Measurements from ENCODE around the gene SERAC1.
"Not testable (repeated sequence)": the region's sequence is repeated elsewhere in the genome, so short reads cannot be mapped to it uniquely, and the experiment has no call there.

The SERAC1 gene

DNA sequence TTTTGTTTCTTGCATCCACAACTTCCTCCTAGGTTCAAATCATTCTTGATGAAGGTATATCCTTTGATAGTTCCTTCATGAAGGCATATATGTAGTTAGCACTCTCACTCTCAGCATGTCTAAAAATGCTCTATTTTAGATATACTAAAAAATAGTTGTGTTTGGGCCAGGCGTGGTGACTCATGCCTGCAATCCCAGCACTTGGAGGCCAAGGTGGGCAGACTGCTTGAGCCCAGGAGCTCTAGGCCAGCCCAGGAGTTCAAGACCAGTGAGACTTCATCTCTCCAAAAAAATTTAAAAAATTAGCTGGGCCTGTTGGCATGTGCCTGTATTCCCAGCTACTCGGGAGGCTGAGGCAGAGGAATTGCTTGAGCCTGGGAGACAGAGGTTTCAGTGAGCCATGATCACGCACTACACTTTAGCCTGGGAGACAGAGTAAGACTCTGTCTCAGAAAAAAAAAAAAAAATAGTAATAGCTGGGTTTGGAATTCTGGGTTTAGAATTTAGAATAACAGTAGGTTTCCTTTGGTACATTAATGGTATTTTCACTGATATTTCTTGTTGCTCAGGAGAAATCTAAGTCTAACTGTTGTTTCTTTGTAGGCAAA is 7.0 kb downstream of the SERAC1 start:
- H3K4me3 Mint-ChIP-seq: no peak overlapping the region
- no peaks in the 10 kb centered on the region for H3K27me3 Mint-ChIP-seq
- H3K4me1 Mint-ChIP-seq: peaks cover 4% of the 10 kb centered on the region
- H3K27ac Mint-ChIP-seq: no peak overlapping the region
- no peaks in the 10 kb centered on the region for H3K9me3 Mint-ChIP-seq
- DNase-seq (ENCODE audit: low spot score in 2 of 2): no peak
- H3K36me3 Mint-ChIP-seq: peaks cover 5% of the 10 kb centered on the region
- ATAC-seq (ENCODE audit: low read depth): no peak

DNA sequence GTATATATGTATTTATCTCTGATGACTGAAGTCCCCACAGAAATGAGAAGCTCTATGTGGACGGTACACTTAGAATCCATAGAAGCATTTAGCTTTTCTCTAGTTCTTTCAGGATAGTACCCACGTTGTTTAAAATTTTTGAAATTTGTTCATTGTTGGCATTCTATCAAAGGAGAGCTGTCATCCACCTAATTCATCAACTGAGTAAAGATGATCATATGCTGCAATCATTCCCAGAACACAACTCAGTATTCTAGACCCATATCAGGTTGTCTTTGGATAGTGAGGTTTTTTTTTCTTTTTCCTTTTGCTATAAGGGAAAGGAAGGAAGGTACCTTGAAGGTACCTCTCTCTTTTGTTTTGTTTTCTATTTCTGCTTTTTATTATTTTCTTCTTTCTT is 9.3 kb downstream of the SERAC1 start:
- Mint-ChIP-seq H3K36me3 (peaks cover 5% of the 10 kb centered on the region), H3K27ac (no peak overlapping the region), H3K4me3 (no peak overlapping the region), H3K4me1 (peaks cover 4% of the 10 kb centered on the region), H3K27me3 (no peaks in the 10 kb centered on the region), H3K9me3 (no peaks in the 10 kb centered on the region)
- DNase-seq (ENCODE audit: low spot score in 2 of 2) (no peak), ATAC-seq (ENCODE audit: low read depth) (no peak)

DNA sequence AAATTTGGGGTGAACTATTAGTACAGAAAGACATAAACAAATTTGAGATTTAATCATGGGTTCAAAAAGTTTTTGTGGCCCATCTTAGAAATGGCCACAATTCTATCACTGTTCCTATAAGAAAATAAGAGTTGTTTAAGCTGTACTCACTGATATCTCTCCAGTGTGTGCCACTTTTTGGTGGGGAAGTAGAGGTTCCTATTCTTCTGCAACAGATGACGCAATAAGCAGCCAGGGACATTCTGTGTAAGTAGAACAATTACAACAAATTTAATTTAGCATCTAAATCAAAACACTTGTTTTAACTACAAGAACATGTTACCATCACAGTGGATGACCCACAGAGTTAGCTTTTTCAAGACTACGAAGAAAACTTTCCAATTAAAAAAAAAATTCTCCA is 9.9 kb downstream of the SERAC1 start:
- H3K4me3 Mint-ChIP-seq: no peak overlapping the region
- H3K9me3 Mint-ChIP-seq: no peaks in the 10 kb centered on the region
- H3K27ac Mint-ChIP-seq: no peak overlapping the region
- peaks cover 5% of the 10 kb centered on the region for H3K36me3 Mint-ChIP-seq
- ATAC-seq (ENCODE audit: low read depth): no peak
- DNase-seq (ENCODE audit: low spot score in 2 of 2): no peak
- H3K27me3 Mint-ChIP-seq: no peaks in the 10 kb centered on the region
- peaks cover 4% of the 10 kb centered on the region for H3K4me1 Mint-ChIP-seq

DNA sequence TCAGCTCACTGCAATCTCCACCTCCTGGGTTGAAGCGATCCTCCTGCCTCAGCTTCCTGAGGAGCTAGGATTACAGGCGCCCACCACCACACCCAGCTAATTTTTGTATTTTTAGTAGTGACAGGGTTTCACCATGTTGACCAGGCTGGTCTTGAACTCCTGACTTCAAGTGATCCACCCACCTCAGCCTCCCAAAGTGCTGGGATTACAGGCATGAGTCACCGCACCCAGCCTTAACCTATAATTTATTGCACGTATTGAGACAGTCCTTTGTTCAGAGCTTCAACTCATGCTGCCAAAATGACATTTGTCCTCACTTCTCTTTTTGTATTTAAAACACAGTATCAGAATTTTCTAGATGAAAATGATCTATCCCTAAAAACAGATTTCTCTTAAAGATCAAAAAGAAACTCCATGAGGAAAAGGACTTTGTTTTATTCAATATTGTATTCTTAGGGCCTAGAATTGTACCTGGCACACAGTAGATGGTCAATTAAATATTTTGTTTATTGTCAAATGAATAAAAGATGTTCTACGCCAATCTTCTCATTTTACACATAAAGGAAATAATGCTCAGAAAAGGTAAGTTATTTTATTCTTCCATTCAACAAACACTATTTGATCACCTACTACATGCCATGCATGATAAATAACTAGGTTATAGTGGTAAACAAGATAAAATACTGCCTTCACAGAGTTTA is 10.8 kb downstream of the SERAC1 start:
- no peak for DNase-seq (ENCODE audit: low spot score in 2 of 2)
- Mint-ChIP-seq H3K4me1 (peaks cover 4% of the 10 kb centered on the region), H3K27ac (no peak overlapping the region), H3K4me3 (no peak overlapping the region), H3K27me3 (no peaks in the 10 kb centered on the region), H3K9me3 (no peaks in the 10 kb centered on the region), H3K36me3 (peaks cover 7% of the 10 kb centered on the region)
- no peak for ATAC-seq (ENCODE audit: low read depth)

DNA sequence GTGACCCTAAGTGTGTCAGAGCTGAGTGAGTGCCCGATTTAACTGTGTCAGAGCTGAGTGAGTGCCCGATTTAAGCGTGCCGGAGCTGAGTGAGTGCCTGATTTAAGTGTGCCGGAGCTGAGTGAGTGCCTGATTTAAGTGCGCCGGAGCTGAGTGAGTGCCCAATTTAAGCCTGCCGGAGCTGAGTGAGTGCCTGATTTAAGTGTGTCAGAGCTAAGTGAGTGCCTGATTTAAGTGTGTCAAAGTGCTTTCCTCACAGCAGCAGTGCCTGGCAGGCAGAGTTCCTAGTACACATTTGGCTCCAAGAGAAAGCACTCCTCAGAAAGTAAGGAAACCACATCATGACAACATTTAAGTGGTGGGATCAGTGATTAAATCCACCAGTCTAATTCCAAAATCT is 13.2 kb downstream of the SERAC1 start:
- Mint-ChIP-seq H3K4me3 (no peak overlapping the region), H3K36me3 (peaks cover 7% of the 10 kb centered on the region), H3K9me3 (no peaks in the 10 kb centered on the region), H3K4me1 (no peaks in the 10 kb centered on the region), H3K27ac (no peak overlapping the region), H3K27me3 (no peaks in the 10 kb centered on the region)
- ATAC-seq (ENCODE audit: low read depth) (no peak), DNase-seq (ENCODE audit: low spot score in 2 of 2) (no peak)

DNA sequence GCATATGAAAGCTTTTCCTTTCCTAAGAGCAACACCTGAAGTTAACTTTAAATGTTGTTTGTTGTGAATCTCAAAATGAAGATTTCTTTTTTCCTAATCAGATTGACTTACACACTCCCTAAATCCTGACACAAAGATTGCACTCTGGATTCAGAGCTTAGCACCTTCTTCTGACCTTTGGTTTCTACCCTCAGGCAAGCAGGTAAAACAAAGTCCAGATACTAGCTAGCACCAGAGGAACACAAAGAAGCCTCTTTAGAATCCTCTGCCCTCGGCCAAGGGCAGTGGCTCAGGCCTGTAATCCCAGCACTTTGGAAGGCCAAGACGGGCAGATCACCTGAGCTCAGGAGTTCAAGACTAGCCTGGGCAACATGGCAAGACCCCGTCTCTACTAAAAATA is 14.5 kb downstream of the SERAC1 start:
- no peaks in the 10 kb centered on the region for H3K9me3 Mint-ChIP-seq
- no peaks in the 10 kb centered on the region for H3K27me3 Mint-ChIP-seq
- ATAC-seq (ENCODE audit: low read depth): no peak
- H3K4me3 Mint-ChIP-seq: no peak overlapping the region
- peaks cover 7% of the 10 kb centered on the region for H3K36me3 Mint-ChIP-seq
- no peaks in the 10 kb centered on the region for H3K4me1 Mint-ChIP-seq
- H3K27ac Mint-ChIP-seq: no peak overlapping the region
- no peak for DNase-seq (ENCODE audit: low spot score in 2 of 2)

DNA sequence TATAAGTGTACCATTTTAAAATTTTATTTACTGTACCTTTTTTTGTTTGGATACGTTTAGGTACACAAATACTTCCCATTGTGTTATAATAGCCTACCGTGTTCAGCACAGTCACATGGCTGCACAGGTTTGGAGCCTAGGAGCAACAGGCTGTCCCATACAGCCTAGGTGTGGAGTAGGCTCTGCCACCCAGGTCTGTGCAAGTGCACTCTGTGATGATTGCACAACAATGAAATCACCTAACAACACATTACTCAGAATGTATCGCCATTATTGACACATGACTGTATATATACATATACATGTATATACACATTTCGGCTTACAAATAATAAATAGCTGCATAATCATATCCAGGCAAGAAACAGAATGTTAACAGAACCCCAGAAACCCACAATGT is 15.4 kb downstream of the SERAC1 start:
- Mint-ChIP-seq H3K4me1 (no peaks in the 10 kb centered on the region), H3K27ac (no peak overlapping the region), H3K36me3 (peaks cover 6% of the 10 kb centered on the region), H3K9me3 (no peaks in the 10 kb centered on the region), H3K4me3 (no peak overlapping the region), H3K27me3 (no peaks in the 10 kb centered on the region)
- ATAC-seq (ENCODE audit: low read depth) (no peak), DNase-seq (ENCODE audit: low spot score in 2 of 2) (no peak)

DNA sequence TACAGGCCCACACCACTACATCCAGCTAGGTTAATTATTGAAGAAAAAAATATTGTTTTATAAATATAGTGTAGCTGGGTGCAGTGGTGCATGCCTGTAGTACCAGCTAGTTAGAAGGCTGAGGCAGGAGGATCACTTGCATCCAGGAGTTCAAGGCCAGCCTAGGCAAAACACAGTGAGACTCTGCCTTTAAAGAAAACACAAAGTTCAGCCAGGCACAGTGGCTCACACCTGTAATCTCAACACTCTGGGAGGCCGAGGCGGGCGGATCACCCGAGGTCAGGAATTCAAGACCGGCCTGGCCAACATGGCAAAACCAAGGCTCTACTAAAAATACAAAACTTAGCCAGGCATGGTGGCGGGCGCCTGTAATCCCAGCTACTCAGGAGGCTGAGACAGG is 16.0 kb downstream of the SERAC1 start:
- H3K4me3 Mint-ChIP-seq; H3K4me1 Mint-ChIP-seq; H3K36me3 Mint-ChIP-seq; H3K27ac Mint-ChIP-seq; H3K9me3 Mint-ChIP-seq; ATAC-seq (ENCODE audit: low read depth); DNase-seq (ENCODE audit: low spot score in 2 of 2); H3K27me3 Mint-ChIP-seq: not testable (repeated sequence)

DNA sequence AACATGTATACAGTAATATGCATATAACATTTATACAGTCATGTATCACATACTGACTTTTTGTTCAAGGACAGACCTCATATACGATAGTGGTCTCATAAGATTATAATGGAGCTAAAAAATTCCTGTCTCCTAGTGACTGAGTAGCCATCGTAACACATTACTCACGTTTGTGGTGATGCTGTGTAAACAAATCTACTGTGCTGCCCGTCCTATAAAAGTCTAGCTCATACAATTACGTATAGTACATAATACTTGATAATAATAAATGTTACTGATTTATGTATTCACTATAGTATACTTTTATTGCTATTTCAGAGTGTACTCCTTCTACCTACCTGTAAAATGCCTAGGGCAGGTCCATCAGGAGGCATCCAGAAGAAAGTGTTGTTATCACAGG is 17.4 kb downstream of the SERAC1 start:
- Mint-ChIP-seq H3K4me1 (no peaks in the 10 kb centered on the region), H3K36me3 (peaks cover 8% of the 10 kb centered on the region), H3K27ac (no peak overlapping the region), H3K9me3 (no peaks in the 10 kb centered on the region), H3K4me3 (no peak overlapping the region), H3K27me3 (no peaks in the 10 kb centered on the region)
- ATAC-seq (ENCODE audit: low read depth) (no peak), DNase-seq (ENCODE audit: low spot score in 2 of 2) (no peak)

DNA sequence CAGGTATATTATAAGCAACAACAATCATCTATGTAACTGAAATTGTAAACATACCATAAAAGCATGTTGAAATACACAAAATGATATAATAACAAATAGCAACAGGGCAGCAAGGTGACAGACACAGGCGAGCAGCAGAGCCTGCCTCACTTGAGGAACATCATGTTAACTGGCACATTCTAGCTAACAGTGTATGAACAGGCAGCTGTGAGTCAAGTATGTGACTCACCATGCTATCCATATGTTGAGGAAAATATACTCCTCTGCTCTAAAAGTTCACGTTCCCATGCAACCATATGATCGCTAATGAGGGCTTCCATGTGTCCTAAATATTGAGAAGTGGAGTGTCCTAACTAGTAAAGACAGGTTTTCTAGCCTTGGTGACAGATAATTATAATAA is 18.4 kb downstream of the SERAC1 start:
- Mint-ChIP-seq H3K4me3 (no peak overlapping the region), H3K27ac (no peak overlapping the region), H3K4me1 (no peaks in the 10 kb centered on the region), H3K36me3 (peaks cover 8% of the 10 kb centered on the region), H3K9me3 (no peaks in the 10 kb centered on the region), H3K27me3 (no peaks in the 10 kb centered on the region)
- ATAC-seq (ENCODE audit: low read depth) (no peak), DNase-seq (ENCODE audit: low spot score in 2 of 2) (no peak)

DNA sequence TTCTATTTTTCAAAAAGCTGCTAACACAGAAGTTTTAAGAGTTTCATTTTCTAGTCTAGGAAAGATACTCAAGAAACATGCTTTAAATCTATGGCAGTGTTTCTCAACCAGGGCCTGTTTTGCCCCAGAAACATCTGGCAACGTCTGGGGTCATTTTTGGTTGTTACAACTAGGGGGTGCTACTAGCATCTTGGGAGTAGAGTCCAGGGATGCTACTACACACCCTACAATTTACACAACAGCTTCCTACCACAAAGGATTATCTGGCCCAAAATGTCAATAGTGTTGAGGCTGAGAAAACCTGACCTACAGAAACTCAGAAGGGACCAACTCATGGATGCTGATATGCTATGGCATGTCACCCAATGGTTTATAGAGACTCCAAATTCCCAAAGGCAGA is 24.4 kb downstream of the SERAC1 start:
- ATAC-seq (ENCODE audit: low read depth) (no peak), DNase-seq (ENCODE audit: low spot score in 2 of 2) (no peak)
- Mint-ChIP-seq H3K9me3 (no peaks in the 10 kb centered on the region), H3K4me1 (no peaks in the 10 kb centered on the region), H3K27ac (no peak overlapping the region), H3K27me3 (no peaks in the 10 kb centered on the region), H3K4me3 (no peak overlapping the region), H3K36me3 (peaks cover 19% of the 10 kb centered on the region)

DNA sequence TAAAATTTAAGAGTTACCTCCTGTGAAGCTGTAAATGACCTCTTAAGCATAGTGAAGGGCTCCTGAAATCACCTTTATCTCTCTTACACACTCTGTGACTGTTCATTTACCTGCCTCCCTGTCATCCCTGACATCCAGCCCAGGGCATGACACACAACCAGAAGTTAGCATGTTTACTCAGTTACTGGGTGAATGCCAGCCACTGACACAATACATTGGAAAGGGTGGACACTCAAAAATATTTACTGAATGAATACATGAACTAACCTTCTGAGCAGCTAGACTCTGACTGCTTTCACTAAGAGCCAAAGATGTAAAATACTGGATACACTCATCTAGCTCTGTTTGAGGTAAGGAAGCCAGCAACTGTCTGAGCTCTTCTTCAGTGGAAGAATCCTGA is 25.3 kb downstream of the SERAC1 start:
- no peaks in the 10 kb centered on the region for H3K27me3 Mint-ChIP-seq
- H3K4me3 Mint-ChIP-seq: no peak overlapping the region
- H3K27ac Mint-ChIP-seq: no peak overlapping the region
- ATAC-seq (ENCODE audit: low read depth): no peak
- peaks cover 23% of the 10 kb centered on the region for H3K36me3 Mint-ChIP-seq
- no peak for DNase-seq (ENCODE audit: low spot score in 2 of 2)
- H3K9me3 Mint-ChIP-seq: no peaks in the 10 kb centered on the region
- no peaks in the 10 kb centered on the region for H3K4me1 Mint-ChIP-seq

DNA sequence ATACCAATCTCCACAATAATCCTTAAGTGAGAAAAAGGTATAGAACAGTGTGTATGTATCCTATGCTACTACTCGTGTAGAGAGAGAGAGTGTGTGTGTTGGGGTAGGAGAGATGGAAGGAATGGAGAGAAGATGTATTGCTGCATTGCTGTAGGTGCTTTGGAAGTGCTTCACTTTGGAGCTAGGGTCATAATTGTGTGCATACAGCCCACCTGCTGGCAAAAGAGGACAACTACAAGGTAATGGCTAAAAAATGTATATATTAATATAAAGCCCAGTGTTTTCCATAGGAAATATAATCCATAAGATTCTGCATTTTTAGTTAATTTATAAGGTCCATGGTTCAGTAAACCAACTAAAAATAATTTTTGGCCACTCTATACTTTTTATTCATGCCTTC is 36.1 kb downstream of the SERAC1 start:
- peaks cover 2% of the 10 kb centered on the region for H3K36me3 Mint-ChIP-seq
- H3K4me1 Mint-ChIP-seq: peaks cover 3% of the 10 kb centered on the region
- DNase-seq (ENCODE audit: low spot score in 2 of 2): no peak
- no peaks in the 10 kb centered on the region for H3K27me3 Mint-ChIP-seq
- ATAC-seq (ENCODE audit: low read depth): no peak
- H3K9me3 Mint-ChIP-seq: no peaks in the 10 kb centered on the region
- no peak overlapping the region for H3K27ac Mint-ChIP-seq
- no peak overlapping the region for H3K4me3 Mint-ChIP-seq

DNA sequence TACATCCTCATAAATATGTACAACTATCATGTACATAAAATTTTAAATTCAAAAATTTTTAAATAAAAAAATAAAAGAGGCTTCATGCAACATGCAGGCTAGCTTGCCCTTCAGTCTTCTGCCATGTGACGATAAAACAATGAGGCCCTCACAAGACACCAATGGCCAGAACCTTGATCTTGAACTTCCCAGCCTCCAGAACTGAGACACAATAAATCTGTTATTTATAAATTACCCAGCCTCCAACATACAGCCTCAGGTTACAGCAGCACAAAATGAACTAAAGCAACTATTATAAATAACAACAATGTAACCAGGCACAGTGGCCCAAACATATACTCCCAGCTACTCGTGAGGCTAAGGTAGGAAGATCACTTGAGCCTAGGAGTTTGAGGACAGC is 42.8 kb downstream of the SERAC1 start:
- Mint-ChIP-seq H3K4me3 (no peak overlapping the region), H3K9me3 (no peaks in the 10 kb centered on the region), H3K27me3 (no peaks in the 10 kb centered on the region), H3K36me3 (peaks cover 17% of the 10 kb centered on the region), H3K27ac (no peak overlapping the region), H3K4me1 (no peaks in the 10 kb centered on the region)
- ATAC-seq (ENCODE audit: low read depth): no peak
- no peak for DNase-seq (ENCODE audit: low spot score in 2 of 2)

DNA sequence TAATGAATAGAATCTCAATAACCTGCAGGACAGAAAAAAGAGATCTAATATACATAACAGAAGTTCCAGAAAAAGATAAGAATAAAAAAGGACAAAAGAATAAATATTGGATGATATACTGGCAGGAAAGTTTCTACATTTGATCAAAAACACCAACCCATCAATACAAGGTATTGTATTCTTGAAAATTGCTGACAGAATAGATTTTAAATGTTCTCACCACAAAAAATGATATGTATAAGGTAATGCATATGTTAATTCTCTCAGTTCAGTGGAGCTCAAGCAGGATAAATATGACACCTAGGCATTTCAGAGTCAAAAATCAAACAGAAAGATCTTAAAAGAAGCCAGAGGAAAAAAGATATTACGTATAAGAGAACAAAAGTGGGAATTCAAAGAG is 43.8 kb downstream of the SERAC1 start:
- H3K27me3 Mint-ChIP-seq: no peaks in the 10 kb centered on the region
- H3K9me3 Mint-ChIP-seq: no peaks in the 10 kb centered on the region
- H3K4me3 Mint-ChIP-seq: no peak overlapping the region
- H3K4me1 Mint-ChIP-seq: no peaks in the 10 kb centered on the region
- no peak for DNase-seq (ENCODE audit: low spot score in 2 of 2)
- no peak for ATAC-seq (ENCODE audit: low read depth)
- no peak overlapping the region for H3K27ac Mint-ChIP-seq
- H3K36me3 Mint-ChIP-seq: peaks cover 18% of the 10 kb centered on the region
